Omental fat pad (tissue), 4 donors: ENCODE measurements around the gene RARRES1. TPM values are rescaled to one million over a fixed set of nuclear protein-coding genes. Genes with fewer than 3 reads are reported as not detected.

Experiments used
- ATAC-seq: fragments of 150-250 bp; one replicate; pipeline ENCODE4 v1.9.1; 2016; ENCODE audit warnings: mild to moderate bottlenecking, moderate library complexity; ENCODE audit not compliant: low FRiP score
- DNase-seq: peaks from one replicate; pipeline ENCODE4 v3.0.0-alpha.2; 2019; ENCODE audit warnings: low spot score
- CTCF ChIP-seq, 3 donors: fragments of 450-650 bp; IDR thresholded peaks; one replicate each; pipeline ENCODE4 v1.5.1; 2016 to 2017; ENCODE audit warnings: antibody characterized with exemption in 3 of 3, mild to moderate bottlenecking in 3 of 3, moderate library complexity in 2 of 3
- total RNA-seq, 4 donors: library from RNA; depleted of rRNA; stranded (reverse); fragments of >200 nt; gene quantifications; one replicate each; pipeline ENCODE4 v1.1.0, GENCODE V29; 2016

Gene RARRES1
- total RNA-seq, 4 donors from 2014 or later = 16.1 to 691 (median 335) TPM

- ATAC-seq = no peak
- no peak for TF ChIP-seq CTCF (IDR thresholded peaks at IDR 0.05)
- no peak for DNase-seq
Observed at GRCh38 chr3:158765518-158766205, 33.4 kb upstream of the RARRES1 start.

- no peak for ATAC-seq
- DNase-seq = no peak
- no peak for TF ChIP-seq CTCF (IDR thresholded peaks at IDR 0.05)
Observed at GRCh38 chr3:158763421-158763820, 31.2 kb upstream of the RARRES1 start.

GRCh38 chr3:158762701-158763100 lies 30.4 kb upstream of the RARRES1 start:
- TF ChIP-seq CTCF (IDR thresholded peaks at IDR 0.05) = no peak
- ATAC-seq (peak; percentile 75), DNase-seq (no peak)

DNA sequence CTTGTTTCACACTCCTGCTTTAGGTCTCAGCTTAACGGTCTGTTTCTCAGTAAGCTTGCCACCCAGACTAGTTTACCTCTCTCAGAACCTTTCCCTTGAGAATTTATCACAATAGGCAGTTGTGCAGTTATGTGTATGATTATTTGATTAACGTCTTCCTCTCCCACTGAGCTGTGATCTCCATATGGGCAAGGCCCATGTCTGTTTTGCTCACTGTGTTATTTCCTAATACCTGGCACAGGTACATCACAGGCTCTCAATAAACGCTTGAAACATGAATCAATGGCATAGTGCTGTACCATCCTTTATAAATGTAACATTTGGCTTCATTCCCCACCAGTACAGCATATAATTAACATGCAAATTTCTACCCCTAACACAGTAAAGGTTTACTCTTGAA lies 29.1 kb upstream of the RARRES1 start:
- peak; percentile 80 for ATAC-seq
- no peak for TF ChIP-seq CTCF (IDR thresholded peaks at IDR 0.05)

DNA sequence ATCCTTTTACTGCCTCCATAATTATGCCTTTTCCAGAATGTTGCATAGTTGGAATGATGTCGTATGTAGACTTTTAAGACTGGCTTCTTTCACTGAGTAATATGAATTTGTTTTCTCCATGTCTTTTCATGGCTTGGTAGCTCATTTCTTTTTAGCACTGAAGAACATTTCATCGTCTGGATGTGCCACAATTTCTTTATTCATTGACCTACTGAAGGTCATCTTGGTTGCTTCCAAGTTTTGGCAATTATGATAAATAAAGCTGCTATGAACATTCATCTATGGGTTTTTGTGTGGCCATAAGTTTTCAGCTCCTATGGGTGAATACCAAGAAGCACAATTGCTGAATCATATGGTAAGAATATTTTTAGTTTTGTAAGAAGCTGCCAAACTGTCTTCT lies 23.2 kb upstream of the RARRES1 start:
- DNase-seq (no peak), ATAC-seq (no peak)
- no peak for TF ChIP-seq CTCF (IDR thresholded peaks at IDR 0.05)

More for the DNA sequence above, 29.1 kb upstream of the RARRES1 start:
- DNase-seq = no peak

DNA sequence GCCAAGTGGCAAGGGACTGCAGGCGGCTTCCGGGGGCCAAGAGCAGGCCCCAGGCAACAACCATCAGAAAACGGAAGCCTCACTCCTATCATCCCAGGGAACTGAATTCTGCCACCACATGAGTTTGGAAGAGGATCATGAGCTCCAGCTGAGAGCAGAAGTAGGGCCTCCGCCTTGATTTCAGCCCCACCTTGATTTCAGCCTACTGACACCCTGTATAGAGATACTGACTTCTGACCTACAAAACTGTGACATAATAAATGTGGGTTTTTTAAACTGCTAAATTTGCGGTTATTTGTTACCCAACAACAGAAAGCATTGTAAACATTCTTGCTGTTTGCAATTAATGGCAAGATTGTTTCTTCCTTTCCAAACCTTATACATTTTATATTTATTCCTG lies 21.6 kb upstream of the RARRES1 start:
- no peak for TF ChIP-seq CTCF (IDR thresholded peaks at IDR 0.05)

DNA sequence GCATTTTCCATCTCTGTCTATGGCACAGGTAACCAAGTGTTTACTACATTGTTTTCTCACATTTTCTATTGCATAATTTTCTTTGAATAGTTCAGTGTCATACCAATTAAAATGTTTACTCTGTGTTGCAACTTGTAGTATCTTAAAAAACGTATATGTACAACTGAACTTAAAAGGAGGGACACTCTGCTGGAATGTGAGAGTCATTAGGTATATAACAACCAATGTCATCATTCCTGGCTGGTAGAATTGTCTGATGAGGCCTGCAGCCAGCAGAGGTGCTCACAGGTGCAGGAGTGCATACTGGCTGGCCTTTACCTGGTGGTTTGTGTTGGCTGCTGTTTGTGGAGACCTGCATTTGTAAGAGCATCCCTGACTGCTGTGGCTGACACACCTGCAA lies 19.1 kb upstream of the RARRES1 start:
- no peak for TF ChIP-seq CTCF (IDR thresholded peaks at IDR 0.05)
- ATAC-seq = no peak
- DNase-seq = no peak

More for the DNA sequence above, 21.6 kb upstream of the RARRES1 start:
- DNase-seq (no peak), ATAC-seq (peak; percentile 14)
